Fibroblast of villous mesenchyme (primary cell): Measurements from ENCODE around the gene CARNS1. TPM values are rescaled to one million over a fixed set of nuclear protein-coding genes. Genes with fewer than 3 reads are reported as not detected.

Experiments used
- DNase-seq: peaks from one replicate; pipeline ENCODE4 v3.0.0-alpha.2; 2010; ENCODE audit warnings: low read depth
- H3K4me3 ChIP-seq: 2 replicates; pipeline ENCODE4 v1.5.1; 2011; ENCODE audit warnings: low read depth, mild to moderate bottlenecking, low read length
- CTCF ChIP-seq: IDR thresholded peaks from 2 replicates; pipeline ENCODE4 v1.5.1; 2012; ENCODE audit warnings: low read depth, mild to moderate bottlenecking, low read length; ENCODE audit not compliant: insufficient read depth
- total RNA-seq: library from RNA; depleted of rRNA; stranded (reverse); fragments of >200 nt; gene quantifications from 2 replicates; pipeline ENCODE4 v1.2.3, GENCODE V29; 2012

CARNS1 gene
- total RNA-seq, 1 donor = not detected

- peak; percentile 99 for TF ChIP-seq CTCF
- H3K4me3 ChIP-seq = no peak overlapping the region
- peak; percentile 76 for DNase-seq
Measured at GRCh38 chr11:67382276-67383136, 33.0 kb upstream of the CARNS1 start.

GRCh38 chr11:67384851-67385366 is 30.6 kb upstream of the CARNS1 start:
- no peak for DNase-seq
- TF ChIP-seq CTCF = no peak
- no peak overlapping the region for H3K4me3 ChIP-seq

GRCh38 chr11:67387069-67387468 is 28.4 kb upstream of the CARNS1 start:
- DNase-seq = no peak
- no peak overlapping the region for H3K4me3 ChIP-seq
- no peak for TF ChIP-seq CTCF

DNA sequence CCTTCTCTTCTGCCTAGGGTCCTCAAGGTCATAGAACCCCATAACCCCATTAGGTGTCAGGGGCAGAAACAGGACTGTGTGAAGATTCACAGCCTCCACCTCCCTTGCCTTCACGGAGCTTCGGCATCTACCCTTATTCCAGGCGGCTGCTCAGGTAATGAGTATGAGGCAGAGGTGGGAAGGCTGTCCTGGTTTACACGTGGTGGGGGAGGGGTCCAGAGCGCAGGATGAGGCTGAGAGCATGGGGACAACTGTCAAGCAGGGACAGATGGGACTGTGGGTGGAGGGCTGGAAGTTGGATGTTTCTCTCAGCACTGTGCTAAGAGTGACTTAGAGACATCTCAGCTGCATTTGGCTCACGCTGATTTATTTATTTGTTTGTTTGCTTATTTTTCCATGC is 28.0 kb upstream of the CARNS1 start:
- TF ChIP-seq CTCF = no peak
- no peak for DNase-seq
- H3K4me3 ChIP-seq = no peak overlapping the region

GRCh38 chr11:67389477-67389876 is 26.0 kb upstream of the CARNS1 start:
- TF ChIP-seq CTCF = peak; percentile 70
- no peak overlapping the region for H3K4me3 ChIP-seq
- no peak for DNase-seq

- DNase-seq = no peak
- peak overlapping the region; percentile 88 for H3K4me3 ChIP-seq
- no peak for TF ChIP-seq CTCF
Measured at GRCh38 chr11:67390947-67391303, 24.6 kb upstream of the CARNS1 start.
